ENCODE results near the gene CLEC4G.

The CLEC4G gene

DNA sequence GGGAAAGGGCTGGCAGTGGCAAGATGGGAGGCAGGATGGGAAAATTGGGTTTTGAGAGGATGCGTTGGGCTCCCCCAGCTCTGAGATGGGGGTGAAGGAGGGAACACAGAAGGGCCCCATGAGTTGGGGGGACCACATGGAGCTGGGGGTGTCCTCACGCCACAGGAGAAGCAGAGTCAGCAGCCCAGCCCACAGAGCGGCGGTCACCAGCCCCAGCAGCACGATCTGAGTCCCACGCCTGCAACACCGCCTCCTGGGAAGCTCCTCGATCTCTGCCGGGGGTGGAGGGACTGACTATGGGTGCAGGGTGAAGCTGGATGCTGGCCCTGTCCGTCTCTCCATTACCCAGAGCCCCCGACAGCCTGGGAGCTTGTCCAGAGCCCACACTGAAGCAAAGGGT lies 33.3 kb downstream of the CLEC4G start:
- DNase-seq (ENCODE audit: low read depth in 2 of 2) = no peak
- TF ChIP-seq, protein P1, sequence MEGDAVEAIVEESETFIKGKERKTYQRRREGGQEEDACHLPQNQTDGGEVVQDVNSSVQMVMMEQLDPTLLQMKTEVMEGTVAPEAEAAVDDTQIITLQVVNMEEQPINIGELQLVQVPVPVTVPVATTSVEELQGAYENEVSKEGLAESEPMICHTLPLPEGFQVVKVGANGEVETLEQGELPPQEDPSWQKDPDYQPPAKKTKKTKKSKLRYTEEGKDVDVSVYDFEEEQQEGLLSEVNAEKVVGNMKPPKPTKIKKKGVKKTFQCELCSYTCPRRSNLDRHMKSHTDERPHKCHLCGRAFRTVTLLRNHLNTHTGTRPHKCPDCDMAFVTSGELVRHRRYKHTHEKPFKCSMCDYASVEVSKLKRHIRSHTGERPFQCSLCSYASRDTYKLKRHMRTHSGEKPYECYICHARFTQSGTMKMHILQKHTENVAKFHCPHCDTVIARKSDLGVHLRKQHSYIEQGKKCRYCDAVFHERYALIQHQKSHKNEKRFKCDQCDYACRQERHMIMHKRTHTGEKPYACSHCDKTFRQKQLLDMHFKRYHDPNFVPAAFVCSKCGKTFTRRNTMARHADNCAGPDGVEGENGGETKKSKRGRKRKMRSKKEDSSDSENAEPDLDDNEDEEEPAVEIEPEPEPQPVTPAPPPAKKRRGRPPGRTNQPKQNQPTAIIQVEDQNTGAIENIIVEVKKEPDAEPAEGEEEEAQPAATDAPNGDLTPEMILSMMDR (IDR thresholded peaks at IDR 0.05; ENCODE audit: low read depth, low read length) = no peak
- no peak overlapping the region for H3K4me3 ChIP-seq (replicated peaks in 1 of 2; ENCODE audit: low read depth in 2 of 2, low read length in 2 of 2)

DNA sequence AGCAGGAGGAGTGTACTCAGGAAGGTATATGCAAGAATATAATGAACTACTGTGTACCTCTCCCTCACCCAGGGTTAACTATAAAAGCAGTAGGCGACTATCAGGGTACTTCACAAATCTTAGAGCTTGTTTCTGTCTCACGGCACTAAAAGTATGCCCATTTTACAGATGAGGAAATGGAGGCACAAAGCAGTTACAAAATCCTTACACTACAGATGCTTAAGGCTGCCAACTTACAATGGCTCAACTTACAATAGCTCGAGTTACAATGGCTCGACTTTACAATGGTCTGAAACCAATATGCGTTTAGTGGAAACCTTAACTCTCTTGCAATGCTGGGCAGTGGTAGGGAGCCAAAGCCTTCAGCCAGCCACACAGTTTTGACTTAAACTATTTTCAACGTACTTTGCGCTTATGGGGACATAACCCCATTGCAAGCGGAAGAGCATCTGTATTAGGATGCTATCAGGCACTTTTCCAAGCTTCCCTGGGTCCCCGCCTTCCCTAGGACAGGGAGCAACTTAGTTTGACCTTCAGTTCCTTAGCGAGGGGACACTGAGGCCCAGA lies 34.1 kb downstream of the CLEC4G start:
- DNase-seq (ENCODE audit: low read depth in 2 of 2) = no peak
- no peak overlapping the region for H3K4me3 ChIP-seq (replicated peaks in 1 of 2; ENCODE audit: low read depth in 2 of 2, low read length in 2 of 2)
- TF ChIP-seq, protein P1 (IDR thresholded peaks at IDR 0.05; ENCODE audit: low read depth, low read length) = no peak

DNA sequence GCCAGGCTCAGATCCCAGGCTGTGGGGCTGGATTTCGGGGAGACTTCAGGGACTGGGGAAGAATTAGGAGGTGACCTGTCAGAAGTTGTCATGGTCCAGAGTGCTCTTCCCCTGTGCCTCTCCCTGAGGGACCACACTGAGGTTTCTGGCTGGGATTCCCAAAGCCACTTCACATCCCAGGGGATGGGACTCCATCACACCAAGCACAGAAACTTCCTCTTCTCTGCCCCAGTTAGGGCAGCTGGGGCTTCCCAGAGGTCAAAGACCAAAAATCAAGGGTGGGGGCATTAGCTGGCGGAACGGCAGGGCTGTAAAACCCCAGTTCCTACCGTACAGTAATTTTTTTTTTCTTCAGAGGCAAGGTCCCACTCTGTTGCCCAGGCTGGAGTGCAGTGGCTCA lies 37.4 kb downstream of the CLEC4G start:
- no peak for DNase-seq (ENCODE audit: low read depth in 2 of 2)
- TF ChIP-seq, protein P1 (IDR thresholded peaks at IDR 0.05; ENCODE audit: low read depth, low read length) = no peak
- no peak overlapping the region for H3K4me3 ChIP-seq (replicated peaks in 1 of 2; ENCODE audit: low read depth in 2 of 2, low read length in 2 of 2)

DNA sequence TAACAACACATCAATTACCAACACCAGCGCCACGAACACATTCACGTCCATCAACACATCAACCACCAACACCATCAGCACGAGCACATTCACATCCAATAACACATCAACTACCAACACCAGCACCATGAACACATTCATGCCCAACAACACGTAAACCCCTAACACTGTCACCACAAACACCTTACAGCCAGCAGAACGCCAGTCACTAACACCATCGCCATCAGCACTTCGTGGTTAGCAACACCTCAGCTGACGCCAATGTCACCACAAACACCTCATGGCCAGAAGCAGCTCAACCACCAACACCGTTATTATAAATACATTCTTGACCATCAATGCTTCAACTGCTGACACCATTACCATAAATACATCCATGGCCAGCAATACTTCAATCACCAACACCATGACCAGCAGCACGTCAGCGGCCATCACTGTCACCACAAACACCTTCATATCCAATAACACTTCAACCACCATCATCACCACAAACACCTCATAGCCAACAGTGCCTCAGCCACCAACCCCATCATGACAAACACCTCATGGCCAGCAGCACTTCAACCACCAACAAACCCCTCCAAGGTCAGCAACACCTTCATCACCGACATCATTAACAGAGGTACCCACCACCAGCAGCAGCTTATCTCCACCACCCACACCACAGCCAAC lies 39.4 kb downstream of the CLEC4G start:
- H3K4me3 ChIP-seq (replicated peaks in 1 of 2; ENCODE audit: low read depth in 2 of 2, low read length in 2 of 2) = no peak overlapping the region
- TF ChIP-seq, protein P1 (IDR thresholded peaks at IDR 0.05; ENCODE audit: low read depth, low read length) = no peak
- DNase-seq (ENCODE audit: low read depth in 2 of 2) = no peak

DNA sequence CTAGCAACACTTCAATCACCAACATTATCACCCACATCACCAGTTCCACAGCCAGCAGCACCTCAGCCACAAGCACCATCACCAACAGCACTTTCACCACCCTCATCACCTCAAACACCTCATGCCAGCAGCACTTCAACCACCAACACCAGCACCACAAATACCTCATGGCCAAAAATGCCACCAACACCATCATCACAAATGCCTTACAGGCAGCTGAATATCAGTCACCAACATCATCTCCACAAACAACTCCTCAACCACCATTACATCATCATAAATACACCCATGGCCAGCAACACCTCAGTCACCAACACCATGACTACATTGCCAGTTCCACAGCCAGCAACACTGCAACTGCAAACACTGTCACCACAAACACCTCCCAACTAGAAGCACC lies 40.4 kb downstream of the CLEC4G start:
- DNase-seq (ENCODE audit: low read depth in 2 of 2) = no peak
- H3K4me3 ChIP-seq (replicated peaks in 1 of 2; ENCODE audit: low read depth in 2 of 2, low read length in 2 of 2) = no peak overlapping the region
- TF ChIP-seq, protein P1 (IDR thresholded peaks at IDR 0.05; ENCODE audit: low read depth, low read length) = no peak

DNA sequence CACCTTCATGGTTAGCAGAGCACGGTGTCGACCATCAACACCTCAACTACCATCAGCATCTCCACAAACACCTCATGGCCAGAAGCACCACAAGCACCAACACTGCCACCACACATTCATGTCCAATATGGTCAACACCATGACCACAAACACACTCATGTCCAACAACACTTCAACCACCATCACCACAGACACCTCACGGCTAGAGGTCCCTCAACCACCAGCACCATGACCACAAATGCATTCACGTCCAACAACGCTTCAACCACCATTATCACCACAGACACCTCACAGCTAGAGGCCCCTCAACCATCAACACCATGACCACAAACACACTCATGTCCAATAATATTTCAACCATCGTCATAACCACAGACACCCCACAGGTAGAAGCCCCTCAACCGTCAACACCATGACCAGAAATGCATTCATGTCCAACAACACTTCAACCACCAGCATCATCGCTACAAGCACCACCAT lies 41.1 kb downstream of the CLEC4G start:
- TF ChIP-seq, protein P1 (IDR thresholded peaks at IDR 0.05; ENCODE audit: low read depth, low read length) = no peak
- H3K4me3 ChIP-seq (replicated peaks in 1 of 2; ENCODE audit: low read depth in 2 of 2, low read length in 2 of 2) = no peak overlapping the region
- DNase-seq (ENCODE audit: low read depth in 2 of 2) = no peak

All from cardiac fibroblast (primary cell).